ENCODE measurements around the gene MRPL38.
"Not testable (repeated sequence)": the region's sequence is repeated elsewhere in the genome, so short reads cannot be mapped to it uniquely, and the experiment has no call there.

The MRPL38 gene

GRCh38 chr17:75855310-75856061 is 49.2 kb downstream of the MRPL38 start, which contains the start of gene WBP2:
TSS of gene WBP2 (minus strand) at chr17:75855335. CDS start at chr17:75855297, 38 bp downstream.
- TF ChIP-seq, protein P1, sequence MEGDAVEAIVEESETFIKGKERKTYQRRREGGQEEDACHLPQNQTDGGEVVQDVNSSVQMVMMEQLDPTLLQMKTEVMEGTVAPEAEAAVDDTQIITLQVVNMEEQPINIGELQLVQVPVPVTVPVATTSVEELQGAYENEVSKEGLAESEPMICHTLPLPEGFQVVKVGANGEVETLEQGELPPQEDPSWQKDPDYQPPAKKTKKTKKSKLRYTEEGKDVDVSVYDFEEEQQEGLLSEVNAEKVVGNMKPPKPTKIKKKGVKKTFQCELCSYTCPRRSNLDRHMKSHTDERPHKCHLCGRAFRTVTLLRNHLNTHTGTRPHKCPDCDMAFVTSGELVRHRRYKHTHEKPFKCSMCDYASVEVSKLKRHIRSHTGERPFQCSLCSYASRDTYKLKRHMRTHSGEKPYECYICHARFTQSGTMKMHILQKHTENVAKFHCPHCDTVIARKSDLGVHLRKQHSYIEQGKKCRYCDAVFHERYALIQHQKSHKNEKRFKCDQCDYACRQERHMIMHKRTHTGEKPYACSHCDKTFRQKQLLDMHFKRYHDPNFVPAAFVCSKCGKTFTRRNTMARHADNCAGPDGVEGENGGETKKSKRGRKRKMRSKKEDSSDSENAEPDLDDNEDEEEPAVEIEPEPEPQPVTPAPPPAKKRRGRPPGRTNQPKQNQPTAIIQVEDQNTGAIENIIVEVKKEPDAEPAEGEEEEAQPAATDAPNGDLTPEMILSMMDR (IDR thresholded peaks at IDR 0.05; ENCODE audit: borderline replicate concordance, insufficient read depth, low read depth, low read length) = peak; percentile 65
- H3K4me3 ChIP-seq (ENCODE audit: low read depth, low read length) = peak within 1 kb of the TSS; percentile 76

- TF ChIP-seq, protein P1 (IDR thresholded peaks at IDR 0.05; ENCODE audit: borderline replicate concordance, insufficient read depth, low read depth, low read length) = no peak
- peak overlapping the region; percentile 50 for H3K4me3 ChIP-seq (ENCODE audit: low read depth, low read length)
Measured at GRCh38 chr17:75854881-75855309, 49.8 kb downstream of the MRPL38 start.

- H3K4me3 ChIP-seq (ENCODE audit: low read depth, low read length) = peak overlapping the region; percentile 50
- TF ChIP-seq, protein P1 (IDR thresholded peaks at IDR 0.05; ENCODE audit: borderline replicate concordance, insufficient read depth, low read depth, low read length) = no peak
Measured at GRCh38 chr17:75854101-75854748, 50.5 kb downstream of the MRPL38 start.

DNA sequence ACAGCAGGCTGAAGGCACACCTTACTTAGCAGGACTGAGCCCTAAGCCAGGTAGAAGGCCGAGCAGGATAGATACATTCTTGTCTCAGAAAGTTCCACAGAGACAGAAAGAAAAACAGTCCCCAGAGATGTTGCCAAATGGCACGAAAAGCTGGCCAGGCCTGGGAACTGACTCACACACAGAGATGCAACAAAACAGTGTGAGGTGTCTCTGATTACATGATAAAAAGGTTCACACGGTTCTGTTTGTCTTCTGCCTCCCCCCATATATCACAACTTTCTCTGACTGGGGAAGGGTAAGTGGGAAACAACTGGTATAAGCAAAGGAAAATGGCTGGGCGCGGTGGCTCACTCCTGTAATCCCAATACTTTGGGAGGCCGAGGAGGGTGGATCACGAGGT is 51.3 kb downstream of the MRPL38 start:
- H3K4me3 ChIP-seq (ENCODE audit: low read depth, low read length) = no peak overlapping the region
- TF ChIP-seq, protein P1 (IDR thresholded peaks at IDR 0.05; ENCODE audit: borderline replicate concordance, insufficient read depth, low read depth, low read length) = no peak

DNA sequence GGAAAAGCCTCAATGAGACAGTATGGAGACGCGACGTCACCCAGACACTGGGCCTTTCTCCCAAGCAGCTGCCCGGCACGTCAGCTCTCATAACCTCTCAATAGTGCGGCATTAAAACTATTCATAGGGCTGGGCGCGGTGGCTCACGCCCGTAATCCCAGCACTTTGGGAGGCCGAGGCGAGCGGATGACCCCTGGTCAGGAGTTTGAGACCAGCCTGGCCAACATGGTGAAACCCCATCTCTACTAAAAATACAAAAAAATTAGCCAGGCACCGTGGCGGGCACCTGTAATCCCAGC is 53.0 kb downstream of the MRPL38 start:
- not testable (repeated sequence) for H3K4me3 ChIP-seq (ENCODE audit: low read depth, low read length)

- TF ChIP-seq, protein P1 (IDR thresholded peaks at IDR 0.05; ENCODE audit: borderline replicate concordance, insufficient read depth, low read depth, low read length) = no peak
- H3K4me3 ChIP-seq (ENCODE audit: low read depth, low read length) = no peak overlapping the region
Measured at GRCh38 chr17:75850928-75851692, 53.6 kb downstream of the MRPL38 start.

DNA sequence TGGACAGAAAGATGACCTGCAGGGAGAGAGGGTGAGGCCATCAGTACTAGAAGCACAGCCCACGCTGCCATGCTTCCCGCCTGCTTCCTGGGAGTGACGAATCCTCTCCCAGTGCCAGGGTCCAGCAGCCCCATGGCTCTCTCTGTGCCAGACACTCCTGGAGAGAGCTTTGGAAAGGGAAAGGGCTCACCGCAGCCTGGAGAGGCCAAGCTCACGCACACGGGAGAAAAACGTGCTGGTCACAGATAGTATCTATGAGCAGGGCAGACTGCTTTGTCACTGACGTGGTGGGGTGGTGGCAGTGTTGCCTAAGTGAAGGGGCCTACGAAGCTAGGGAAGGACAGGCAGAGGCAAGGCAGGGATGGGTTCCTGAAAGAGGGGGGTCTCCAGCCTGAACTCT is 55.0 kb downstream of the MRPL38 start:
- H3K4me3 ChIP-seq (ENCODE audit: low read depth, low read length) = no peak overlapping the region
- TF ChIP-seq, protein P1 (IDR thresholded peaks at IDR 0.05; ENCODE audit: borderline replicate concordance, insufficient read depth, low read depth, low read length) = no peak

Data from GM12875 (cell line).